ENCODE results near the gene IGF2BP3. TPM values are rescaled to one million over a fixed set of nuclear protein-coding genes. Genes with fewer than 3 reads are reported as not detected.

IGF2BP3 gene
- total RNA-seq, 2 experiments from 2014 or later = 0.04 to 0.67 TPM

DNA sequence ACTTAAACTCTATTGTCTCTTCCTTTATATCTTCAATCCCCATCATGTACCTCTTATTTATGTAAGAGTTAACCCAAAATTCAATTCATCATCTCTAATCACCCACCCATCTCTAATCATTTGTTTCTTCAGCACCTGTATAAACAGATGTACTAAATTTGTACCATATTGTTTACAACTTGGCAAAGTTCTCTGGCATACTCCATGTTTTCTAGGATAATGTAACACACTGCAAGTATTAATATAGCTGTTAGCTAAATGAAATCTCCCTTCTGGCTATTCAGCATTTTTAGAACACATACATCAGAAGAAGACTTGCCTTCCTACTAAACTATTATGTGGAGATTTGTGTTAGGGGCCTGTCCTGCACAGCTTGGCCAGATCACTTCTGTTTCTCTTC is 138.1 kb downstream of the IGF2BP3 start:
- ChIA-PET POLR2A (no interaction called here), CTCF (interaction anchor here (0.6 kb wide), 1 partner anchor 157 kb away, joined by 4 read pairs; no protein-coding TSS in a partner anchor)

DNA sequence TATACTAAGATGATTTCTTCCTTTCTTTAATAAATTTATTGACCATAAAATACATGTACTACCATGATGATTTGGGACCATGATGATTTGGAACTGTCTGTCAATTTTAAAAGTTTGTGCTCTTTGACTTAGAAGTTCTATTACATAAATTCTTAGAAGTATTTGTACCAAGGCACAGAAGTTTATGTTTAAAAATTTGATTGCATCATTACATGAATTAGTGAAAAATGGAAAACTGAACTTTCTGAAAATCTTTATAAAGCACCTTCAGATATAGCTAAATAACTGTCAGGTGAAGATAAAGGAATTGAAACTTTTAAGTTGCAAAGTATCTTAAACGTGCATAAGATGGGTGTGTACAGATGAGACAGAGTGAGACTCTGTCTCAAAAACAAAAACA is 139.2 kb downstream of the IGF2BP3 start:
- POLR2A ChIA-PET = no interaction called here
- CTCF ChIA-PET = no interaction called here

GRCh38 chr7:23315366-23315765 is 154.9 kb downstream of the IGF2BP3 start:
- ChIA-PET CTCF (no interaction called here), POLR2A (no interaction called here)

DNA sequence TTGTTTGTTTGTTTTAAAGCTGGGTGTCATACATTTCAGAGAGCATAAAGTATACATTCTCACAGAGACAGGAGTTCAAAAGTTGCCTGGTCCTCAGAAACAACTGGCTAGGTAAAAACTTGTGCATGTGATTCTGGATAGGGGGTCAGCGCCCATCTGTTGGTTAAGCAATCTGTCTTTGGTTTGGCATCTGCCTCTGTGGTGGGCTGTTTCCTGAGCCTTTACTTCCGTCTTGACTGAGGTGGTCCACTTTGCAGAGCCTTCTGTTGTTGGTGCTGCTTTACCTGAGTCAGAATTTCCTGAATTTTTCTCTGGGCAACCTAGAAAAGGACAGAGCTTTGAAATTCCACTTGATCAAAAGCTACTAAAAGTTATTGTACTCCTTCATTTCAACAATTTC is 158.2 kb downstream of the IGF2BP3 start:
- ChIA-PET POLR2A (interaction anchor here (0.6 kb wide), 1 partner anchor 180 kb away, joined by 3 read pairs; no protein-coding TSS in a partner anchor), CTCF (interaction anchor here (0.5 kb wide), 1 partner anchor 200 kb away, joined by 3 read pairs; no protein-coding TSS in a partner anchor)

GRCh38 chr7:23308754-23309153 is 161.5 kb downstream of the IGF2BP3 start:
- ChIA-PET POLR2A (no interaction called here), CTCF (interaction anchor here (0.6 kb wide), 2 partner anchors 28 to 175 kb away, joined by 3 read pairs; no protein-coding TSS in a partner anchor)

GRCh38 chr7:23306936-23307521 is 163.3 kb downstream of the IGF2BP3 start:
- ChIA-PET POLR2A (no interaction called here), CTCF (no interaction called here)

GRCh38 chr7:23299770-23300300 is 170.5 kb downstream of the IGF2BP3 start:
- CTCF ChIA-PET = interaction anchor here (0.9 to 1.3 kb wide), 2 partner anchors 36 to 162 kb away, joined by 3 read pairs; no protein-coding TSS in a partner anchor
- POLR2A ChIA-PET = interaction anchor here (1.1 kb wide), 1 partner anchor 231 kb away, joined by 3 read pairs; no protein-coding TSS in a partner anchor

GRCh38 chr7:23298885-23299769 is 171.2 kb downstream of the IGF2BP3 start, which contains the start of gene MALSU1:
Gene MALSU1 (plus strand): TSS chr7:23299339. CDS start chr7:23299353, 14 bp downstream.
- ChIA-PET POLR2A (interaction anchor here (0.7 to 1.1 kb wide), 2 partner anchors 231 to 232 kb away, joined by 3 read pairs; no protein-coding TSS in a partner anchor), CTCF (interaction anchor here (1.3 to 1.8 kb wide), 4 partner anchors 9 to 163 kb away, joined by 3 to 5 read pairs (median 3); no protein-coding TSS in a partner anchor)

GRCh38 chr7:23298141-23298881 is 172.0 kb downstream of the IGF2BP3 start:
- ChIA-PET CTCF (interaction anchor here (0.6 to 1.8 kb wide), 4 partner anchors 9 to 153 kb away, joined by 3 to 5 read pairs (median 3); no protein-coding TSS in a partner anchor), POLR2A (interaction anchor here (0.7 kb wide), 1 partner anchor 232 kb away, joined by 3 read pairs; no protein-coding TSS in a partner anchor)

GRCh38 chr7:23295401-23295697 is 174.9 kb downstream of the IGF2BP3 start:
- POLR2A ChIA-PET = no interaction called here
- CTCF ChIA-PET = no interaction called here

GRCh38 chr7:23294549-23295400 is 175.5 kb downstream of the IGF2BP3 start:
- CTCF ChIA-PET = interaction anchor here (0.6 kb wide), 1 partner anchor 33 kb away, joined by 3 read pairs; no protein-coding TSS in a partner anchor
- POLR2A ChIA-PET = no interaction called here

DNA sequence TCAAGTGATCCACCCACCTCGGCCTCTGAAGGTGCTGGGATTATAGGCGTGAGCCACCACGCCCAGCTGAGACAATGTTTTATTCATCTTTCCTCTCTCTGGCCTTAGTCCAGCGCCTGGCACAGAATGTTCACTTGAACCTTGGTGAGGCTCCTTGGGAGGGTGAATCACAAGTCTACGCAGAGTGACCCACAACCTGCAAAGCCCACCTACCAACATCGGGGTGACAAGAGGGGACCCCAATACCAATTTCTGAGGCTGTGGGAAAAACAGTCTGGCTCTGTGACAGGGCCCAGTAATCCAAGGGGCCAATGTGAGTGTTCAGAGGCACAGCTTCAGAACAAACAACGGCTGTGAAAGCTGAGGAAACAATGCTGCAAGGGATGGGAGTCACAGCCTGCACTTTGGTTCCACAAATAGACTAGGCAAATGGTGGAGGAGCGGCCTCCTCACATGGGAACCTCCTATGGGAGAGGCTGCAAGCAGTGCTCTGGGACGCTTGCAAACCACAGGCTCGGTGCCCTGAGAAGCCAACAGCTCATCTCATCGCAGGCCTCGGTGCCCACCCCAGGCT is 176.7 kb downstream of the IGF2BP3 start:
- POLR2A ChIA-PET = no interaction called here
- CTCF ChIA-PET = no interaction called here

- ChIA-PET POLR2A (no interaction called here), CTCF (interaction anchor here (0.5 to 1.4 kb wide), 2 partner anchors 12 to 207 kb away, joined by 3 read pairs; no protein-coding TSS in a partner anchor)
Measured at GRCh38 chr7:23292623-23293022, 177.7 kb downstream of the IGF2BP3 start.

- ChIA-PET CTCF (interaction anchor here (0.5 to 1.4 kb wide), 2 partner anchors 12 to 206 kb away, joined by 3 read pairs; no protein-coding TSS in a partner anchor), POLR2A (no interaction called here)
Measured at GRCh38 chr7:23291957-23292560, 178.2 kb downstream of the IGF2BP3 start.

DNA sequence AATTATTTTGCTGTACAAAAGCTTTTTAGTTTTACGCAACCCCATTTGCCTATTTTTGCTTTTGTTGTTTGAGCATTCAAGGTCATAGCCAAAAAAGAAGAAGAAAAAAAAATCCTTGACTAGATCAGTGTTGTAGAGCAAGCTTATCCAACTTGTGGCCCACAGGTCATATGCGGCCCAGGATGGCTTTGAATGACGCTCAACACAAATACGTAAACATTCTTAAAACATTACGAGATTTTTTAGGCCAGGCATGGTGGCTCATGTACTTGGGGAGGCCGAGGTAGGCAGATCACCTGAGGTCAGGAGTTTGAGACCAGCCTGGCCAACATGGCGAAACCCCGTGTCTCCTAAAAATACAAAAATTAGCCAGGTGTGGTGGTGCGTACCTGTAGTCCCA is 179.3 kb downstream of the IGF2BP3 start:
- ChIA-PET CTCF (interaction anchor here (0.9 kb wide), 1 partner anchor 205 kb away, joined by 7 read pairs; no protein-coding TSS in a partner anchor), POLR2A (no interaction called here)

DNA sequence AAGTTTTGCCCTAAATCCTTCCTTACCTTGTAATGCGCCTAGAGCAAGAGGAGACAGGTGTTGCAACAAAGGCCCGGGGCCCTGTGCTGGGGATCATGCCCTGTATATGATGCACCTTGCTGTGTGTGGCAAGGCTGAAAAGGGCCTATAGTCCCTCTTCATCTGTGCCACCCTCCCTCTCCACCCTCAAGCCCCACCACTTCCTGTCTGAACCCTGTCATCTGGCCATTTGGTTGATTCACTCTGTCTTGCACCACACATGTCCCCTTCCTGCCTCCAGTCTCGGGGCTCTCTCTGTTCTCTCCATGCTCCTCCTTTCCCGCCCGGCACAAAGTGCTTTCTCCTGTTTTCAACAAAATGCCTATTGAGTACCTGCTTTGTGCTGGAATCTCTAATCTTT is 182.7 kb downstream of the IGF2BP3 start:
- ChIA-PET POLR2A (no interaction called here), CTCF (no interaction called here)

GRCh38 chr7:23285657-23286646 is 184.3 kb downstream of the IGF2BP3 start:
- CTCF ChIA-PET = no interaction called here
- POLR2A ChIA-PET = no interaction called here
